SK-N-SH (cell line): ENCODE measurements around the gene TRAM2.

Source experiments
- FOXM1 ChIP-seq: IDR thresholded peaks from 2 replicates; pipeline ENCODE4 v1.4.0; 2012; ENCODE audit warnings: low read depth, mild to moderate bottlenecking
- GABPA ChIP-seq: IDR thresholded peaks from 2 replicates; pipeline ENCODE4 v1.4.0; 2012; ENCODE audit warnings: low read depth, mild to moderate bottlenecking
- NFIC ChIP-seq: IDR thresholded peaks from 2 replicates; pipeline ENCODE4 v1.4.0; 2012; ENCODE audit warnings: borderline replicate concordance
- RFX5 ChIP-seq: IDR thresholded peaks from 2 replicates; pipeline ENCODE4 v1.6.1; 2012; ENCODE audit warnings: mild to moderate bottlenecking, improper control_type of control experiment, low read length
- TAF1 ChIP-seq: IDR thresholded peaks from 2 replicates; pipeline ENCODE4 v1.6.1; 2012; ENCODE audit warnings: low read depth, mild to moderate bottlenecking, low read length, moderate library complexity, borderline replicate concordance
- TF ChIP-seq, protein P1 (sequence below): IDR thresholded peaks from 2 replicates; pipeline ENCODE4 v1.6.1; 2012; ENCODE audit warnings: mild to moderate bottlenecking, low read depth, low read length, moderate library complexity
- TF ChIP-seq, protein P2 (sequence below): fragments of 200-600 bp; sonication (generic); IDR thresholded peaks from 2 replicates; pipeline ENCODE4 v1.6.1; 2017; ENCODE audit warnings: antibody characterized with exemption, mild to moderate bottlenecking, moderate library complexity

DNA sequence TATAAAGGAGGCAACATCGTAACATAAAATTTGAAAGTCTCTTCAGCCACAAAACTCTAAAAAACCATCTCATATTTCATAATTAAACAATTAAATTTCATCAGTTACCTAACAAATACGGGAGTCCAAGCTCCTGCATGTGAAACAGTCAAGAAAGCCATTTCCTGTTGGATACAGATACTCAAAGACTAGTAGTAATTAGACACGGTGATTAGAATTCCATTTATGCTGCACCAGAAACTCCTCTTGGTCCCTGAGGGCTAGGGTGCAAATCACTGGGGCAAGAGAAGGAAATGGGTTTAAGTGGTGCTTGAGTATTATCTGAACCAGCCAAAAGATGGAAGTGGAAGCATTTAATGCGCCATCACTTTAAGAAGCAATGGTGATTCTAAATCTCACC is 27.4 kb downstream of the TRAM2 start:
- TF ChIP-seq, protein P1, sequence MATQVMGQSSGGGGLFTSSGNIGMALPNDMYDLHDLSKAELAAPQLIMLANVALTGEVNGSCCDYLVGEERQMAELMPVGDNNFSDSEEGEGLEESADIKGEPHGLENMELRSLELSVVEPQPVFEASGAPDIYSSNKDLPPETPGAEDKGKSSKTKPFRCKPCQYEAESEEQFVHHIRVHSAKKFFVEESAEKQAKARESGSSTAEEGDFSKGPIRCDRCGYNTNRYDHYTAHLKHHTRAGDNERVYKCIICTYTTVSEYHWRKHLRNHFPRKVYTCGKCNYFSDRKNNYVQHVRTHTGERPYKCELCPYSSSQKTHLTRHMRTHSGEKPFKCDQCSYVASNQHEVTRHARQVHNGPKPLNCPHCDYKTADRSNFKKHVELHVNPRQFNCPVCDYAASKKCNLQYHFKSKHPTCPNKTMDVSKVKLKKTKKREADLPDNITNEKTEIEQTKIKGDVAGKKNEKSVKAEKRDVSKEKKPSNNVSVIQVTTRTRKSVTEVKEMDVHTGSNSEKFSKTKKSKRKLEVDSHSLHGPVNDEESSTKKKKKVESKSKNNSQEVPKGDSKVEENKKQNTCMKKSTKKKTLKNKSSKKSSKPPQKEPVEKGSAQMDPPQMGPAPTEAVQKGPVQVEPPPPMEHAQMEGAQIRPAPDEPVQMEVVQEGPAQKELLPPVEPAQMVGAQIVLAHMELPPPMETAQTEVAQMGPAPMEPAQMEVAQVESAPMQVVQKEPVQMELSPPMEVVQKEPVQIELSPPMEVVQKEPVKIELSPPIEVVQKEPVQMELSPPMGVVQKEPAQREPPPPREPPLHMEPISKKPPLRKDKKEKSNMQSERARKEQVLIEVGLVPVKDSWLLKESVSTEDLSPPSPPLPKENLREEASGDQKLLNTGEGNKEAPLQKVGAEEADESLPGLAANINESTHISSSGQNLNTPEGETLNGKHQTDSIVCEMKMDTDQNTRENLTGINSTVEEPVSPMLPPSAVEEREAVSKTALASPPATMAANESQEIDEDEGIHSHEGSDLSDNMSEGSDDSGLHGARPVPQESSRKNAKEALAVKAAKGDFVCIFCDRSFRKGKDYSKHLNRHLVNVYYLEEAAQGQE = no peak
- no peak for TF ChIP-seq NFIC
- no peak for TF ChIP-seq RFX5
- no peak for TF ChIP-seq TAF1
- TF ChIP-seq, protein P2, sequence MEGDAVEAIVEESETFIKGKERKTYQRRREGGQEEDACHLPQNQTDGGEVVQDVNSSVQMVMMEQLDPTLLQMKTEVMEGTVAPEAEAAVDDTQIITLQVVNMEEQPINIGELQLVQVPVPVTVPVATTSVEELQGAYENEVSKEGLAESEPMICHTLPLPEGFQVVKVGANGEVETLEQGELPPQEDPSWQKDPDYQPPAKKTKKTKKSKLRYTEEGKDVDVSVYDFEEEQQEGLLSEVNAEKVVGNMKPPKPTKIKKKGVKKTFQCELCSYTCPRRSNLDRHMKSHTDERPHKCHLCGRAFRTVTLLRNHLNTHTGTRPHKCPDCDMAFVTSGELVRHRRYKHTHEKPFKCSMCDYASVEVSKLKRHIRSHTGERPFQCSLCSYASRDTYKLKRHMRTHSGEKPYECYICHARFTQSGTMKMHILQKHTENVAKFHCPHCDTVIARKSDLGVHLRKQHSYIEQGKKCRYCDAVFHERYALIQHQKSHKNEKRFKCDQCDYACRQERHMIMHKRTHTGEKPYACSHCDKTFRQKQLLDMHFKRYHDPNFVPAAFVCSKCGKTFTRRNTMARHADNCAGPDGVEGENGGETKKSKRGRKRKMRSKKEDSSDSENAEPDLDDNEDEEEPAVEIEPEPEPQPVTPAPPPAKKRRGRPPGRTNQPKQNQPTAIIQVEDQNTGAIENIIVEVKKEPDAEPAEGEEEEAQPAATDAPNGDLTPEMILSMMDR = no peak
- TF ChIP-seq GABPA = no peak
- TF ChIP-seq FOXM1 = no peak
